Measurements from ENCODE around the gene NRG2. TPM values are rescaled to one million over a fixed set of nuclear protein-coding genes. Genes with fewer than 3 reads are reported as not detected.

Gene NRG2
- polyA plus RNA-seq, 3 donors: 0.01 TPM; not detected in 2

GRCh38 chr5:140012443-140012842 is 30.7 kb downstream of the NRG2 start:
- no peaks in the 10 kb centered on the region for H3K36me3 Mint-ChIP-seq
- Histone ChIP-seq H3K79me2 (ENCODE audit: insufficient read depth, low read length) (no peaks in the 10 kb centered on the region), H3K9ac (ENCODE audit: insufficient read depth, low read length, poor library complexity, severe bottlenecking) (no peak overlapping the region), H3K27me3 (ENCODE audit: control insufficient read depth in 2 of 2, insufficient read depth in 2 of 2, low read length in 2 of 2) (peaks cover 3 to 20% of the 10 kb centered on the region in 2 donors), H3K4me3 (replicated peaks in 1 of 3; ENCODE audit: low read depth in 2 of 3, low read length in 3 of 3) (no peak overlapping the region), H3K4me1 (ENCODE audit: control insufficient read depth in 1 of 2, insufficient read depth in 2 of 2, low read length in 2 of 2) (no peaks in the 10 kb centered on the region), H3K9me3 (replicated peaks in 1 of 2; ENCODE audit: control insufficient read depth in 1 of 2, insufficient read depth in 1 of 2, low read length in 2 of 2) (no peaks in the 10 kb centered on the region), H3K27ac (ENCODE audit: low read depth in 1 of 2, low read length in 2 of 2) (no peak overlapping the region), H2AFZ (ENCODE audit: insufficient read depth, low read depth, low read length, poor library complexity, severe bottlenecking) (no peak overlapping the region), H3K36me3 (replicated peaks in 1 of 2; ENCODE audit: control insufficient read depth in 1 of 2, insufficient read depth in 2 of 2, low read length in 2 of 2) (no peaks in the 10 kb centered on the region), H3K4me2 (replicated peaks; ENCODE audit: extremely low read depth, low read length, poor library complexity, severe bottlenecking) (no peak overlapping the region), H4K20me1 (ENCODE audit: insufficient read depth, low read length) (no peaks in the 10 kb centered on the region)
- TF ChIP-seq CTCF (IDR thresholded peaks at IDR 0.05): no peak
- H3K4me1 Mint-ChIP-seq: no peaks in the 10 kb centered on the region
- peaks cover 0 to 3% (median 0%) of the 10 kb centered on the region in 7 donors for H3K9me3 Mint-ChIP-seq
- no peak overlapping the region for H3K4me3 Mint-ChIP-seq
- 88% methylated on average over 1 of the region's 1 CpG for WGBS (ENCODE audit: insufficient coverage)
- no peak overlapping the region for H3K27ac Mint-ChIP-seq
- H3K27me3 Mint-ChIP-seq (ENCODE audit: low read depth in 3 of 3): peaks cover 2 to 12% (median 3%) of the 10 kb centered on the region in 3 donors
- no peak for DNase-seq
- intact Hi-C loops (cut with micrococcal nuclease): no loop called here

GRCh38 chr5:140011297-140011802 is 31.7 kb downstream of the NRG2 start:
- intact Hi-C loops (cut with micrococcal nuclease): no loop called here
- no peak for DNase-seq
- no peak overlapping the region for H3K27ac Mint-ChIP-seq
- no peak overlapping the region for H3K4me3 ChIP-seq (replicated peaks in 1 of 3; ENCODE audit: low read depth in 2 of 3, low read length in 3 of 3)
- no peak overlapping the region for H3K9ac ChIP-seq (ENCODE audit: insufficient read depth, low read length, poor library complexity, severe bottlenecking)
- no peak overlapping the region for H2AFZ ChIP-seq (ENCODE audit: insufficient read depth, low read depth, low read length, poor library complexity, severe bottlenecking)
- TF ChIP-seq CTCF (IDR thresholded peaks at IDR 0.05): no peak
- no peak overlapping the region for H3K27ac ChIP-seq (ENCODE audit: low read depth in 1 of 2, low read length in 2 of 2)
- 96% methylated on average over 3 of the region's 3 CpGs for WGBS (ENCODE audit: insufficient coverage)
- H3K4me2 ChIP-seq (replicated peaks; ENCODE audit: extremely low read depth, low read length, poor library complexity, severe bottlenecking): no peak overlapping the region
- no peak overlapping the region for H3K4me3 Mint-ChIP-seq
- H3K4me1 ChIP-seq (ENCODE audit: control insufficient read depth in 1 of 2, insufficient read depth in 2 of 2, low read length in 2 of 2): no peaks in the 10 kb centered on the region
- H3K27me3 ChIP-seq (ENCODE audit: control insufficient read depth in 2 of 2, insufficient read depth in 2 of 2, low read length in 2 of 2): peaks cover 9 to 21% of the 10 kb centered on the region in 2 donors
- no peaks in the 10 kb centered on the region for H3K36me3 ChIP-seq (replicated peaks in 1 of 2; ENCODE audit: control insufficient read depth in 1 of 2, insufficient read depth in 2 of 2, low read length in 2 of 2)
- H3K4me1 Mint-ChIP-seq: no peaks in the 10 kb centered on the region
- H3K9me3 Mint-ChIP-seq: peaks cover 0 to 3% (median 0%) of the 10 kb centered on the region in 7 donors
- no peaks in the 10 kb centered on the region for H3K9me3 ChIP-seq (replicated peaks in 1 of 2; ENCODE audit: control insufficient read depth in 1 of 2, insufficient read depth in 1 of 2, low read length in 2 of 2)
- H3K27me3 Mint-ChIP-seq (ENCODE audit: low read depth in 3 of 3): peaks cover 4 to 17% (median 5%) of the 10 kb centered on the region in 3 donors
- no peaks in the 10 kb centered on the region for H4K20me1 ChIP-seq (ENCODE audit: insufficient read depth, low read length)
- no peaks in the 10 kb centered on the region for H3K36me3 Mint-ChIP-seq
- no peaks in the 10 kb centered on the region for H3K79me2 ChIP-seq (ENCODE audit: insufficient read depth, low read length)
